GM23248 (cell line): ENCODE data around the gene VASH1.

ENCODE experiments used
- EZH2 ChIP-seq: fragments of 200-600 bp; sonication (generic); IDR thresholded peaks from 2 replicates; pipeline ENCODE4 v1.6.1; 2018; ENCODE audit warnings: antibody characterized with exemption, mild to moderate bottlenecking; ENCODE audit not compliant: insufficient read depth, poor library complexity, severe bottlenecking
- EZH2phosphoT487 ChIP-seq: fragments of 200-600 bp; sonication (generic); IDR thresholded peaks from 2 replicates; pipeline ENCODE4 v1.6.1; 2018; ENCODE audit warnings: antibody characterized with exemption, moderate library complexity, mild to moderate bottlenecking, low read depth; ENCODE audit not compliant: insufficient read depth

DNA sequence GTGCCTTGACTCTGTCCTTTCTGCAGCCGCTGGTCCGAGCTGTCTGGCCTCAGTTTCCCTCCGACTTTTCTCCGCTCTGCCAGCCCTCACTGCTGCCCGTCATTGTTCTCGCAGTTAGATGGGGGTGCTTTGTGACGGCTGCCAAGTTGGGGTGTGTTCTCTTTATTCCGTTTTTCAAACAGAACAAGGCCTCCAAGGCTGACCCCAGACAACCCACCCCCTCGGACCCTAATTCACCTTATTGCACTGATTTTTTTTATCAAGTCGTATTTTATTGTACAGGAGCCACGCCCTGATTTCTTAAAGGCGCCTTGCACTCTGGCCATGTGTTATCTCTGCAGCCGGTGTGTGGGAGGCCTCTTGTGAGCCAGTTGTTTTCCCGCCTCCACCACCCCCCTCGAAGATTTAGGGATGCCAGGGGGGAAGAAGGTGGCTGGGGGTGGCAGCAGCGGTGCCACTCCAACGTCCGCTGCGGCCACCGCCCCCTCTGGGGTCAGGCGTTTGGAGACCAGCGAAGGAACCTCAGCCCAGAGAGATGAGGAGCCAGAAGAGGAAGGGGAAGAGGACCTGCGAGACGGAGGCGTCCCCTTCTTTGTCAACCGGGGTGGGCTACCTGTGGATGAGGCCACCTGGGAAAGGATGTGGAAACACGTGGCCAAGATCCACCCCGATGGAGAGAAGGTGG, 1.3 kb downstream of the VASH1 start:
- no peak for TF ChIP-seq EZH2phosphoT487
- TF ChIP-seq EZH2 = no peak
